Eye (tissue), 1 donor: ENCODE measurements around the gene ERBB2.

Experiments used
- DNase-seq: peaks from one replicate; pipeline ENCODE4 v3.0.0-alpha.2; 2015

Gene ERBB2

DNA sequence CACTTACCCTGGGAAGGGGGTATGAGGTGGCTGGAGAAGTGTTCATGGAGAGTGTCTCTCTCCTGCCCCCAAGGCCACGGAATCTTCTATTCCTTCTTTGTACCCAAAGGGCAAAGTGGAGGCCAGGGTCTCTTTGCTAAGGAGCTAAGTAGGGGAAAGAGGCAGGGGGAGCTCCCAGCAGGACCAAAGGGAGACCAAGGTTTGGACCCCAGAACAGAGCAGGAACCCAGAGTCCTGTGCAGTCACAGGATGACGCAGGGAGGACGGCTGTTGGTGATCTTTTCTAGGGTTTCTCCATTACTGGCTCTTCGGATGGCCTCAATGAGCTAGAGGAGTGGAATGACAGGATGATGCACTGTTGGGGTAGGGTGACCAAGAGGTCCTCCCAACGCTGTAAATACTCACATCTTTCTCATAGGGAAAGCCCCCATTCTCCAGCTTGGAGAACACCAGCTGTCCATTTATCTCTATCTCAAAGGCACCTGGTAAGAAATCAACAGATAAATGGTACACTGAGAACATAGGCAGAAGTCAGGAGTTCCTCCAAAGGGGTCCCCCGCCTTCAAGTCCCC, 29.5 kb downstream of the ERBB2 start:
- peak; percentile 21 for DNase-seq

DNA sequence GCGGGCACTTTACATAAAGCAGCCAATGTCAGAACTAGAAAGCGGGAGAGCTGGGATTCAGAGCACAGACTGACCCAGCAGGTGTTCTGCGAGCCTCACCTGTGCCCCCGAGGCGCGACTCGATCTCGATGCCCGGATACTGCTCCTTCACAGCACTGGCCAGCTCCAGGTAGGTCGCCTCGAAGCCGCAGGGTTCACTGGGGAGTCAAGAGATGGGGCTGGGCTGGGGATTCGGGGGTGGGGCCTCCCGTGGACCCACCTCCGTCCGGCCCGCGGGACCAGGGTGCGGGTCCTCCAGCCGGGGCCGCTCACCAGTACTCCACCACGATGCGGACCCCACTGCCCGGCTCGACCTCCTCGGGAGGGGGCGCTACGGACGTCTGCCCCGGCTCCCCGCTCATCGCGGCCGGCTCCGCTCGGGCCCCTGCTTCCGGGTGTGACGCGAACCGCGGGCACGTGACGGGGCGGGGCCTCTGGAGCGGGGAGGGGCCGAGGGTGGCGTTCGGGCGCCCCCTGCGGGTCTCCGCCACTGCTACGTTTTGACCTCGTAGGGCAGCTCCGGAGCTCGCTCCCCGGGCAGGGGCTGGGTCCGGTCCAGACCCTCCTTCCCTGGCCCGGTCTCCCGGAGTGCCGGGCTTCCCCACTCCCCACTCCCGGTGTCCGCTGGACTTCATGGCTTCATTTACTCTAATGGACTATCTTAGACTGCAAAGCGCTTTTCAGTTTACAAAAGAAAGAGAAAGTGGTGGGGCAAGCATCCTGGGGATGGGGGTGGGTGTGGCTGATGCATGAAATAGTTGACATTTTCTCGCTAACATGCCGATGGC, 30.4 kb downstream of the ERBB2 start, which contains the start of gene MIEN1:
Gene MIEN1, minus strand, starts transcription at position 438 of the 827 bp plus-strand sequence. Its CDS starts 37 bp downstream, at position 401.
- peak; percentile 96 for DNase-seq

- DNase-seq: no peak
Measured at GRCh38 chr17:39732586-39732985, 32.7 kb downstream of the ERBB2 start.

DNA sequence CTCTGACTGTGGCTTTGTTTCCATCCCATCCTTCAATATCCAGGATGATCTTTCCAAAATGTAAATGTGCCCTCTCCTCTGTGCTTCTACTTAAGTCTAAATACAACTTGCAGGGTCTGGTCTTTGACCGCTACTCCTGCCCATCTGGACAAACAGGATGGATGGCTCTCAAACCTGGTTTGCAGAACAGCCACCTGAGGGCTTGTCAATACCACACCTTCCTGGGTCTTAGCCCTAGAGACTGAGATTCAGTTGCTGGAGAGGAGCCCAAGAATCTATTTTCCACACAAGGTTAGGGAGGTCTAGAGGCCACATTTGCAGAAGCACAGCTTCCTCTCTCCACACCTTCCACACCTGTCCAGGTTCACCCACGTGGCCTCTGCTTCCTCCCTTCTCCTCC, 36.0 kb downstream of the ERBB2 start:
- DNase-seq: no peak

DNA sequence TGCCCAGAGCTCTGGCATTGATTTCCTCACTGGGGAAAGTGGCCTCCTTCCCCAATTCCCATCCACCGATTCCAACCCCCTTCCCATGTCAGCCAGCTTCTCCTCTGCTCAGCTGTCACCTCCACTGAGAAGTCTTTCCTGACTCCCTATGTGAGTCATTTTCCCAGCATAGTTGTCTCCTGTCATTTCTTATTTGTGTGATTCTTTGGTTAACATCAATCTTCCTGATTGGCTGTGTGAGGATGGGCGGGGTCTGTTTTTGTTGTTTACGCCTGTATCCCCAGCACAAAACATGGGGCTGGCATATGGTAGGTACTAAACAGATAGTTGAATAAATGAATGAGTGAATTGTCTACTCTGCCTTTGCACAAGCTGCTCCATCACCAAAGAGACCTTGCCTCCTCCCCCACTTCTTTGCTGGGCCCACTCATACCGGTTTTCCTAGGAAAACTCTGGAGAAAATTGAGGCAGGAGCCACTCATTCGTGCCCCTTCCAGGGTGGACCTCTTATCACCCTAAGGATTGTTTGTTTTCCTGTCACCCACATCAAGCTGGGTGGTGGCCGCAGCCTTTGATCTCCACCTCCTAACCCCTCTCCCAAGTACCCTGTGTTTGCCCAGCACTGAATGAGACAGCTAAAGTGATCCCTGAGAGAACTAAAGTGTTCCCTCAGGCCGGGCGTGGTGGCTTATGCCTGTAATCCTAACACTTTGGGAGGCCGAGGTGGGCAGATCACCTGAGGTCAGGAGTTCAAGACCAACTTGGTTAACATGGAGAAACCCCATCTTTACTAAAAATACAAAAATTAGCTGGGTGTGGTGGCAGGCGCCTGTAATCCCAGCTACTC, 36.7 kb downstream of the ERBB2 start:
- no peak for DNase-seq

DNA sequence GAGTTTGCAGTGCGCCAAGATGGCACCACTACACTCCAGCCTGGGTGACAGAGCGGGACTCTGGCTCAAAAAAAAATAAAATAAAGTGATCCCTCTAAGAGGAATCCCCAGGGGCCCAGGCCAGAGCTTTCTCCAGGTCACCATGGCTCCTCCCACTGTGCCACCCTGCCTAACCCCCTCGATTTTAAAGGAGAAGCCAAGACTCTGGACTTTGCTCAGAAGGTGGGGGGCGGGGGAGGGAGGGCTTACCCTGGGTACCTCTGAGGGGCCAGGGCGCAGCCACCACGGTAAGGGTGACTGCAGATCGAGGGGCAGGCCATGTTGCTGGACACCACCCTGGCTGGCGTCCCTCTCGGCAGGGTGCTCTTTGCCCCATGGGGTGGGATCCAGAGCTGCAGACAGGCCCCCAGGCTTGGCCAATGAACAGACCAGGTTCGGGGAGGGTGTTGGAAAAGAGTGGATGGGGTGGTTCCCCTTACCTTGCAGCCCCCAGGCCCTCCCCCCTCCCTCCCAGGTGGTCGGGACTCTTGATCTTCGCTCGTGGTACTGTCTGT, 37.4 kb downstream of the ERBB2 start:
- DNase-seq: no peak

GRCh38 chr17:39737760-39738567, 38.1 kb downstream of the ERBB2 start, which contains the start of gene GRB7:
GRB7 (plus strand) TSS chr17:39737938; CDS start chr17:39742302, 4,364 bp downstream.
- peak; percentile 25 for DNase-seq

GRCh38 chr17:39738568-39738901, 38.7 kb downstream of the ERBB2 start:
- peak; percentile 59 for DNase-seq

- DNase-seq: peak; percentile 65
Measured at GRCh38 chr17:39738983-39739884, 39.4 kb downstream of the ERBB2 start.

DNA sequence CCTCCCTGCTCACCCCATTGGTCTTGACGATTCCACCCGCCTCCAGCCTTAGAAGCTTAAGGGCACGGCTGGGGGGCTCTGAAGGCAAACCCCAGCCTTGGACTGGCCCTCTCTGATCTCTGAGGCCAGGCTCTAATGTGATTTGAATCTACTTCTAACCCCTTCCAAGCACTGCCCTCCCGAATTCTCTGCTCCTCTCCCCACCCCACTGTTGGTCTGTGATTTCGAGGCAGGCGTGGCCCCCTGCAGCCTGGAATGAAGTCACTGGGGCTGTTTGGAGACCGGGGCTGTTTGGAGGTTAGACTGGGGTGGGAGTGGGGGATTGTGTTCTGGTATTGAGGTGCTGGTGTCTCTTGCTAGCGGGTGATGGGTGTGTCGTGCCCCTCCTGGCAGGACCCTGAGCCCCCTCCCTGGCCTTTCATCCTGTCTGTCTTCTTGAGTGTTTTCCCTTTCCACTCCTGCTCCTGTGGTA, 40.1 kb downstream of the ERBB2 start:
- DNase-seq: peak; percentile 38

GRCh38 chr17:39740357-39741111, 40.7 kb downstream of the ERBB2 start:
- no peak for DNase-seq

- DNase-seq: no peak
Measured at GRCh38 chr17:39742126-39742855, 42.4 kb downstream of the ERBB2 start.

GRCh38 chr17:39742856-39743436, 43.1 kb downstream of the ERBB2 start:
- no peak for DNase-seq

DNA sequence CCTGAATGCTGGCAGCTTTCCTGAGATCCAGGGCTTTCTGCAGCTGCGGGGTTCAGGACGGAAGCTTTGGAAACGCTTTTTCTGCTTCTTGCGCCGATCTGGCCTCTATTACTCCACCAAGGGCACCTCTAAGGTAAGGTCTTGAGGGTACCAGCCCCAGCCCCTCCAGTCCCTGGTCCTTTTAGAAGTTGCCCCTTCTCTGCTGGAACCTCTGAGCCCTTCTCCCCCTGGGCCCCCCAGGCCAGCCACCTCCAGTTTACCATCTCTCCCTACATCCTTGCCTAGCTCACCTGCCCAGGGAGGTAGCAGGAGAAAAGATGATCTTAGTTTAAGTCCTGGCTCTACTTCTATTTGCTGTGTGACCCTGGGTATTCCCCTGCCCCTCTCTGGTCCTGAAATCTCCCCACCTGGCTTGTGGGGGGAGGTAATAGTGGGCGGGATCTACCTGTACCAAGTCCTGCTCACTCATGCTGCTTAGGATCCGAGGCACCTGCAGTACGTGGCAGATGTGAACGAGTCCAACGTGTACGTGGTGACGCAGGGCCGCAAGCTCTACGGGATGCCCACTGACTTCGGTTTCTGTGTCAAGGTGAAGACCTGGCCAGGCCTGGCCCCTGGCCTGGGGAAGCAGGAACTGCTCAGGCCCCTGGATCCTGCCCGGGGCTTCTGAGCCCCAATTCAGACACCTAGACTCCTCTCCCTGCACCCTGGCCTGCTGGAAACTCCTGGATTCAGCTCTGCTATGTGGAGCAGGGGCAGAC, 44.4 kb downstream of the ERBB2 start:
- DNase-seq: no peak

DNA sequence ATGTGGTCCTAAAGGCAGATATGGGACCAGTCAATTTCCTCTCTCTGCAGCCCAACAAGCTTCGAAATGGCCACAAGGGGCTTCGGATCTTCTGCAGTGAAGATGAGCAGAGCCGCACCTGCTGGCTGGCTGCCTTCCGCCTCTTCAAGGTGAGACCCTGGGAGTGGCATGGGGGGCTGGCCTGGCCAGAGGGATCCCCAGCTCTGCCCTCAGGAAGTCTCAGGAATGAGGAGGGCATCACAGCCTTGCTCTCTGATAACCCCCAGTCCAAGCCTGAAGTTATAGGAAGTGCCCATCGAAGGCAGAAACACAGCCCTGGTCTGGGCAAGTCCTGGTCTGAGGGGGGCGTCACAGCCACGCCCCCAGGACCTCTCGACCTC, 45.0 kb downstream of the ERBB2 start:
- no peak for DNase-seq

GRCh38 chr17:39745335-39746144, 45.7 kb downstream of the ERBB2 start:
- DNase-seq: no peak

GRCh38 chr17:39746145-39746461, 46.2 kb downstream of the ERBB2 start:
- DNase-seq: no peak

DNA sequence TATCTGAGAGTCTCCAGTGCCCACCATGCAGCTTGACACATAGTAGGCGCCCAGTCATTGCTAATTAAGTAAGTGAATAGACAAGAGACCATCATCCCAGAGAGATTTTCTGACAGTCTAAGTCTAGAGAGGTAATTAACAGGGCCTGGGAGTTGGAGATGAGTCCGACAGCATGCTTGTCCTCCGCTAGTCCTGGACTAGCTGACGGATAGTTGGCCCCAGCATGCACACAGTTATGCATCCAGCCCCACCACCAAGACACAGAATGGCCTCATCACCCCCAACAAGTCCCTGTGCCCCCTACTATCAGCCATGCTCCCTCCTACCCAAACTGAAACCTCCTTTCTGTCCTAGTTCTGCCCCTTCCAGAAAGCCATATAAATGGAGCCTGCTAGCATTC, 47.9 kb downstream of the ERBB2 start:
- no peak for DNase-seq
